Stimulated activated CD4-positive, alpha-beta T cell treated with anti-CD3 and anti-CD28 coated beads, TNF-alpha, amount 100 ng/mL, for 48 hours (primary cell): ENCODE results near the gene ELAC1.
"Not testable (repeated sequence)": the region's sequence is repeated elsewhere in the genome, so short reads cannot be mapped to it uniquely, and the experiment has no call there.

Source experiments
- DNase-seq, 3 donors: peaks; one replicate each; pipeline ENCODE4 v3.0.0-alpha.2; 2020; ENCODE audit warnings: low read depth in 3 of 3

Gene ELAC1, protein sequence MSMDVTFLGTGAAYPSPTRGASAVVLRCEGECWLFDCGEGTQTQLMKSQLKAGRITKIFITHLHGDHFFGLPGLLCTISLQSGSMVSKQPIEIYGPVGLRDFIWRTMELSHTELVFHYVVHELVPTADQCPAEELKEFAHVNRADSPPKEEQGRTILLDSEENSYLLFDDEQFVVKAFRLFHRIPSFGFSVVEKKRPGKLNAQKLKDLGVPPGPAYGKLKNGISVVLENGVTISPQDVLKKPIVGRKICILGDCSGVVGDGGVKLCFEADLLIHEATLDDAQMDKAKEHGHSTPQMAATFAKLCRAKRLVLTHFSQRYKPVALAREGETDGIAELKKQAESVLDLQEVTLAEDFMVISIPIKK

GRCh38 chr18:50967714-50968661, at the start of gene ELAC1:
TSS of gene ELAC1 (plus strand) at chr18:50968040. CDS start at chr18:50974405, 6,365 bp downstream.
- peak; percentile 27 to 36 (median 29) for DNase-seq

DNA sequence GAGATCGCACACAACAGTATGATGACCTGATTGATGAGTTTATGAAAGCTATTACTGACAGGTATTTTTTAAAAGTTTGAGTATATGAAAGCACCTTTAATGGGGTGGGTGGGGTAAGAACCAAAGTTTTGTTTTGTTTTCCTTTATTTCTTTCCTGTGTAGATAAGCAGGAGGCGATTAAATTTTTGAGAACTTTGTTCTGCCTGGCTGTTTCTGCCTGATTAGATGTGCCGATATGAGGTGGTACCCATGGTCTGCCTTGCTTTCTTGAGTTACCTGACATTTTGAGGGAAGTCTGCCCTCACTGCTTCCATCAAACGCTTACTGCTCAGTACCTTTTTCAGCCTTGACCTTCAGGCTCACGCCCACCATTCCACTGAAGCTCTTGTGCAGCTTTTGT, 49.7 kb upstream of the ELAC1 start:
- no peak for DNase-seq

- DNase-seq, result no peak
Observed at GRCh38 chr18:50924372-50924771, 43.5 kb upstream of the ELAC1 start.

DNA sequence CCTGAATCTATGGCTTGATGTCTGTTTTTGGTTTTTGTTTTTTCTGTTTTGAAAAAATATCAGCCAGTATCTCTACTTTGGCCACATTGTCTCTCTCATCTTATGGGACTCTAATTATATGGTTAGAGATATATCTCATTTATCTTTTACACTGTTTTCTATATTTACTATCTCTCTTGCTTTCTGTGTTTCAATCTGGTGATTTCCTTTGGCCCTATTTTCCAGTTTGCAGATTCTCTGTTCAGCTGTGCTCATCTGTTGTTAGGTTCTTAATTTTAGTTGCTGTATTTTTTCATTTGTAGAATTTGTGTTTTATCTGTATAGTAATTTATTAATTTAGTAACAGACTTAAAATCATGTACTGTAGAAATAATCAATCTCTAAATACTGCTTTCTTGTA, 41.3 kb upstream of the ELAC1 start:
- no peak for DNase-seq

DNA sequence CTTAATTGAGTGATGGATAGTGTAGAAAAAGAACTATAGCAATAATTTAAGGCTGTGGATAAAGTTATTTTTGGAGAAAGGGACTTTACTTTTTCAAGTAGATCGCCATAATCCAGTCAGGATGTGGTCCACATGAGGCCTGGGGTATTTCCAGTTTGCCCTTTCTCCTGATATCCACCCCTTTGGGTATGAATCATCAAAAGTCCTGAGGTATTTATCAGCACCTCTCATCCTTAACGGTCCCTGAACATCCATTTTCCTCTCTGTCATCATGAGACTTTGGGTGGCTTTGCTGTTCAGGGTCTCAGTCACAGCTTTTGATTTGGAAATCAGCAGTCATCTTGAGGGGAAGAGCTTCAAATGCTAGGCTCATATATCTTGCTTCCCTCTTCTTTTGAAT, 39.3 kb upstream of the ELAC1 start:
- DNase-seq, result no peak

GRCh38 chr18:50933684-50934083, 34.2 kb upstream of the ELAC1 start:
- no peak for DNase-seq

- no peak for DNase-seq
Observed at GRCh38 chr18:50934545-50935211, 33.2 kb upstream of the ELAC1 start.

- DNase-seq, result no peak
Observed at GRCh38 chr18:50935493-50936191, 32.2 kb upstream of the ELAC1 start.

DNA sequence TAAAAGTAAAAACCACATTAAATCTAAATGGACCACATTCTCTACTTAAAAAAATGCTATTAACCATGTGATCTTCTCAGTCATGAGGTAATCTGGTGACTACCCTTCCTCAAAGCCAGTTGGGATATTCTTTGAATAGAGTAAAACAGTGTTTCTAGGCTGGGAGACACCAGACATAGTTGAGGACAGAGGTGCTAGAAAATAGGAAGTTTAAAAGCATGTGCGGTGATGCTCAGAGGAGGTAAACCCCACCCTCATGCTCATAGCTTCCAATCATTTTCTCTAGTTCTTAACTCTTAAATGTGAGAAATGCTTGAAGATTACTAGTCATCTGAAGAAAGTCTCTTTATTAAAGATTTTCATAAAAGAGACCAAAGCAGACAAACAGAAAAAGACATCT, 30.7 kb upstream of the ELAC1 start:
- DNase-seq, result no peak

GRCh38 chr18:50938912-50939311, 28.9 kb upstream of the ELAC1 start:
- DNase-seq, result no peak

DNA sequence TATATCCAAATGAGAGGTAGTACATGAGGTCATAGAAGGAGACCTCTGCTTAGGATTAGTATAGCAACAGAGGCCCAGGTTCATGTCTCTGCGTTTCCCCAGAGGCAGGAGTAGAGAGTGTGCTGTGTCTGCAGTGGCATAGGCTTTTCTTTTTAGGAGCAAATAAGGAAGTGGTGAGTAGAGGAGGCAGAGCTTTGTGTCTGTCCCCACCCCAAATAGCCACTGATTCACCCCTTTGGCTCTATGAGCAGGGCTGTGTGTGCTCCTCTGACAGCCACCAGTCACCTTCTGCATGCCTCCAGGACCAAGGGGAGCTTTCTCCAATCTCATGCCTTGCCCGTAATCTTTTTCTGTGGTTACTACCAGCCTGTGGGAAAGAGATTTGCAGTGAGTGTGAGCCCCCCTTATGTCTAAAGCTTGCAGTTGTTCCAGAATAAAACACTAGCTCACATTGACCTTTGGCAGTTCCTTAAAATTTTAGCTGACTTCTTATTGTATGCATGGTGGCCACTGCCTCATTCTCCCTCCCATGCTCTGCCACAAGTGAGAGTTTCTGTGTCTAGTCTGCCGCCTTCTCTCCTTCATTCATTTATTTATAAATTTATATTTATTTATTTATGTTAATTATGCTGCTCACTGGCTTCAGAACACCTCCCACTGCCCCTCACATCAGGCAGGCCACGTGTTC, 23.5 kb upstream of the ELAC1 start:
- no peak for DNase-seq

GRCh38 chr18:50945918-50946317, 21.9 kb upstream of the ELAC1 start:
- DNase-seq, result not testable (repeated sequence)

GRCh38 chr18:50947899-50948298, 19.9 kb upstream of the ELAC1 start:
- no peak for DNase-seq

- no peak for DNase-seq
Observed at GRCh38 chr18:50949185-50949584, 18.7 kb upstream of the ELAC1 start.

GRCh38 chr18:50950626-50951025, 17.2 kb upstream of the ELAC1 start:
- no peak for DNase-seq

DNA sequence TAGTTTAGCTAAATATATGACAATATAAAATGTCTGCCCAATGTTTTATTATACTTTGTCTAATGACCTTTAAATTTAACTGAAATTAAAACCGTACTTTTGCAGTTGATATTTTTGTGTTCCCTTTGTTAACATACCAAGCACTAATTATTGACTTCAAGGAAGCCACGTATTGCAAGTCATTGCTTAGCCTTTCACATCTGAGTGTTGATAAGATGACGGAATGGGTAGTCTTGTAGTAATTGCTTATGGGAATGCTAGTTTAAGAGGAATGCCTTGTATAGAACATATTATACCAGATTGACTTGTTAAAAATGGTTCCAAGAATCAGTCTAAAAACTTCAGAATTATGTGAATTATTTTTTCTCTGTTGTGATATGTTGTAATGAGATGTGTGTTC, 14.0 kb upstream of the ELAC1 start:
- DNase-seq, result no peak

GRCh38 chr18:50955253-50955652, 12.6 kb upstream of the ELAC1 start:
- no peak for DNase-seq

GRCh38 chr18:50956116-50956515, 11.7 kb upstream of the ELAC1 start:
- no peak for DNase-seq

DNA sequence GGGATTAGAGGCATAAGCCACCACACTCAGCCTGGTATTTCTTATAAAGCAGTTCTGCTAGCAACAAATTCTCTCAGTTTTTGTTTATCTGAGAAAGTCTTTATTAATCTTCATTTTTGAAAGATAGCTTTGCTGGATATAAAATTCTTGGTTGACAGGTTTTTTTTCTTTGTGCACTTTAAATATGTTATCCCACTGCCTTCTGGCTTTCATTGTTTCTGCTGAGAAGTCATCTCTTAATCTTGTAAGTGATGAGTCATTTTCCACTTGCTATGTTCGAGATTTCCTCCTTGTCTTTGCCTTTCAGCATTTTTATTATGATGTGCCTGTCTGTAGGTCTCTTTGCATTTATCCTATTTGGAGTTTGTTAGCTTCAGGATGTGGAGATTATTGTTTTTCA, 5.9 kb upstream of the ELAC1 start:
- no peak for DNase-seq

- no peak for DNase-seq
Observed at GRCh38 chr18:50969448-50969847, 1.6 kb downstream of the ELAC1 start.

- DNase-seq, result no peak
Observed at GRCh38 chr18:50970006-50970405, 2.2 kb downstream of the ELAC1 start.
